C4-2B (cell line): ENCODE measurements around the gene SLC47A2.
"Not testable (repeated sequence)": the region's sequence is repeated elsewhere in the genome, so short reads cannot be mapped to it uniquely, and the experiment has no call there.

Experiments
- H3K27ac ChIP-seq: fragments of 450-650 bp; 2 replicates; pipeline ENCODE4 v1.5.1; 2017
- ZFX ChIP-seq: fragments of 450-650 bp; IDR thresholded peaks from 2 replicates; pipeline ENCODE4 v1.6.1; 2017
- TF ChIP-seq, protein P1 (sequence below): fragments of 450-650 bp; conservative IDR thresholded peaks from 2 replicates; pipeline ENCODE4 v1.5.1; 2017; ENCODE audit warnings: mild to moderate bottlenecking

Gene SLC47A2, protein sequence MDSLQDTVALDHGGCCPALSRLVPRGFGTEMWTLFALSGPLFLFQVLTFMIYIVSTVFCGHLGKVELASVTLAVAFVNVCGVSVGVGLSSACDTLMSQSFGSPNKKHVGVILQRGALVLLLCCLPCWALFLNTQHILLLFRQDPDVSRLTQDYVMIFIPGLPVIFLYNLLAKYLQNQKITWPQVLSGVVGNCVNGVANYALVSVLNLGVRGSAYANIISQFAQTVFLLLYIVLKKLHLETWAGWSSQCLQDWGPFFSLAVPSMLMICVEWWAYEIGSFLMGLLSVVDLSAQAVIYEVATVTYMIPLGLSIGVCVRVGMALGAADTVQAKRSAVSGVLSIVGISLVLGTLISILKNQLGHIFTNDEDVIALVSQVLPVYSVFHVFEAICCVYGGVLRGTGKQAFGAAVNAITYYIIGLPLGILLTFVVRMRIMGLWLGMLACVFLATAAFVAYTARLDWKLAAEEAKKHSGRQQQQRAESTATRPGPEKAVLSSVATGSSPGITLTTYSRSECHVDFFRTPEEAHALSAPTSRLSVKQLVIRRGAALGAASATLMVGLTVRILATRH

DNA sequence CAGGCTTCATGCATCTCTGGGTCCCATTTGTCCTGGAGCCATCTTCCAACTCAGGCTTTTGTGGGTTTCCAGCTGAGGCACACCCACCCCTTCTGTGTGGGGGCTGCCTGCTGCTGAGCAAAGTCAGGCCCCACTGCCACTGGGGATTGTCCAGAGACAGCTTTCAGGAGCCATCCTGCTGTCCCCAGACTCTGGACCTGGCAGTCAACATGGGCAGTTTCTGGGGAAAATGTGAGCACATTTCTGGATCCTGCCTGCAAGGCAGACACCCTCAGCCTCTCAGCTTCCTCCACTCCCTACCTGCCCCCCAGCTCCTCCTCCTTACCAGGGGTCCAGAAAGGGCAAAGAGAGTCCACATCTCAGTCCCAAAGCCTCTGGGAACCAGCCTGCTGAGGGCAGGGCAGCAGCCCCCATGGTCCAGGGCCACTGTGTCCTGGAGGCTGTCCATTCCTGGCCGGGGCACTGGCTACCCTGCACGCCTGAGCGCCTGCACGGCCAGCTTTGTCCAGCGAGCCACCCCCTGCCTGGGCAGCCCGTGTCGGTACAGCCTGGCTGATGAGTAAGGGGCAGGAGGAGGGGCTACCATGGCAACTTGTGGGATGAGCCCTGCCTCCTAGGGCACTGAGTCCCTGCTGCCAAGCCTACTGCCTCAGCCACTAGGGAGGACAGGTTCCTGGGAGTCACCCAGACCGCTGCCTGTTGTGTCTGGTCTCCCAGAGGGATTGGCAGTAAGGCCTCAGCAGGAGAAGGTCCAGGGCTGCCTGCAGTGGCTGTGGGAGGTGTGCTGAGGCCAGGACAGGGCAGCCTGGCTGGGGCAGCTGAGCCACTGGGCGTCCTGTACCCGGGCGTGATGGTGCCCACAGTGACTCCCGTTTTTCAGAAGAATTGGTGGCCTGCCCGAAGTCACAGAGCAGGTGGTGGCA is at the start of gene SLC47A2:
TSS of gene SLC47A2 (minus strand) at position 477 of the 923 bp plus-strand sequence. CDS start at position 448, 29 bp downstream.
- TF ChIP-seq ZFX, result no peak
- TF ChIP-seq, protein P1, sequence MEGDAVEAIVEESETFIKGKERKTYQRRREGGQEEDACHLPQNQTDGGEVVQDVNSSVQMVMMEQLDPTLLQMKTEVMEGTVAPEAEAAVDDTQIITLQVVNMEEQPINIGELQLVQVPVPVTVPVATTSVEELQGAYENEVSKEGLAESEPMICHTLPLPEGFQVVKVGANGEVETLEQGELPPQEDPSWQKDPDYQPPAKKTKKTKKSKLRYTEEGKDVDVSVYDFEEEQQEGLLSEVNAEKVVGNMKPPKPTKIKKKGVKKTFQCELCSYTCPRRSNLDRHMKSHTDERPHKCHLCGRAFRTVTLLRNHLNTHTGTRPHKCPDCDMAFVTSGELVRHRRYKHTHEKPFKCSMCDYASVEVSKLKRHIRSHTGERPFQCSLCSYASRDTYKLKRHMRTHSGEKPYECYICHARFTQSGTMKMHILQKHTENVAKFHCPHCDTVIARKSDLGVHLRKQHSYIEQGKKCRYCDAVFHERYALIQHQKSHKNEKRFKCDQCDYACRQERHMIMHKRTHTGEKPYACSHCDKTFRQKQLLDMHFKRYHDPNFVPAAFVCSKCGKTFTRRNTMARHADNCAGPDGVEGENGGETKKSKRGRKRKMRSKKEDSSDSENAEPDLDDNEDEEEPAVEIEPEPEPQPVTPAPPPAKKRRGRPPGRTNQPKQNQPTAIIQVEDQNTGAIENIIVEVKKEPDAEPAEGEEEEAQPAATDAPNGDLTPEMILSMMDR, result no peak
- no peak within 1 kb of the TSS for H3K27ac ChIP-seq

DNA sequence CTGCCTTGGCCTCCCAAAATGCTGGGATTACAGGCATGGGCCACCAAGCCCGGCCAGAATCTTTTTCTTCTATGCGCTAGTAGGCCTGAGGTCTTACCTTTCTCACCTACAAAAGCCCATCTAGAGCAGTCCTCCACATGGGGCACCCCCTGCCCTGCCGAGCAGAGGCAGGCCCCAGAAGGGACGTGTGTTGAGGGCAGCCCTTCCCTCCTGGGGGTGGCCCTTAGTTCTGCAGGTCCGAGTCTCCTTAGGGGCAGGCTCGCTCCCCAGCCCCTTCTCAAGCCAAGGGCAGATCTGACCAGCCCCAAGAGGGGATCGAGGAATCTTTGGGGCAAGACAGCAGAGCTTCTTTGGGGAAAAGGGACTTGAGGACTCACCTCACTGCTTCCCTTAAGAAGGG is 49.6 kb upstream of the SLC47A2 start:
- H3K27ac ChIP-seq, result no peak overlapping the region
- no peak for TF ChIP-seq ZFX
- TF ChIP-seq, protein P1, result no peak

- H3K27ac ChIP-seq, result not testable (repeated sequence)
These were observed 47.6 kb upstream of the SLC47A2 start for GRCh38 chr17:19763991-19764390.

GRCh38 chr17:19763416-19763815 is 47.0 kb upstream of the SLC47A2 start:
- no peak overlapping the region for H3K27ac ChIP-seq
- no peak for TF ChIP-seq ZFX

DNA sequence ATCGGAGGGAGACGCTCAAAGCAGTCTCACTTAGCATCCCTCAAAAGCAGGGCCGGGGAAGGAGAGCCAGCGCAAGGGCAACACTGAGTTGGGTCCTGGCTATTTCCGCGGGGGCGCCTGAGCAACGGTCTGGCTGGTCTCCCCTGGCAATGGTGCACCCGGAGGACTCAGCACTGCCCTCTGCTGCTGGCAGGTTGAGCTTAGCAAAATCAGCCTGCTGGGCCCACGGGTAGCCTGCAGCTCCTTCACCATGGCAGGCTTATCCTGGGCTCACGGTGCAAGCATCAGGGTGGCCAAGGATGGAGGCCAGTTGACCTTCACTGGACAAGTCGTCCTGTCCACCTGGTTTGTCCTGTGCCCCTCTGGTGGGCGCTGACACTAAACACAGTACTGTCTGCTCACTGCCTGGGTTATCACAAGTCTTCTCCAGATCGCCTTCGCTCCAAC is 46.2 kb upstream of the SLC47A2 start:
- no peak overlapping the region for H3K27ac ChIP-seq
- TF ChIP-seq ZFX, result no peak
- TF ChIP-seq, protein P1, result peak; percentile 88

- no peak for TF ChIP-seq ZFX
- TF ChIP-seq, protein P1, result no peak
- no peak overlapping the region for H3K27ac ChIP-seq
These were observed 44.4 kb upstream of the SLC47A2 start for GRCh38 chr17:19760746-19761145.

DNA sequence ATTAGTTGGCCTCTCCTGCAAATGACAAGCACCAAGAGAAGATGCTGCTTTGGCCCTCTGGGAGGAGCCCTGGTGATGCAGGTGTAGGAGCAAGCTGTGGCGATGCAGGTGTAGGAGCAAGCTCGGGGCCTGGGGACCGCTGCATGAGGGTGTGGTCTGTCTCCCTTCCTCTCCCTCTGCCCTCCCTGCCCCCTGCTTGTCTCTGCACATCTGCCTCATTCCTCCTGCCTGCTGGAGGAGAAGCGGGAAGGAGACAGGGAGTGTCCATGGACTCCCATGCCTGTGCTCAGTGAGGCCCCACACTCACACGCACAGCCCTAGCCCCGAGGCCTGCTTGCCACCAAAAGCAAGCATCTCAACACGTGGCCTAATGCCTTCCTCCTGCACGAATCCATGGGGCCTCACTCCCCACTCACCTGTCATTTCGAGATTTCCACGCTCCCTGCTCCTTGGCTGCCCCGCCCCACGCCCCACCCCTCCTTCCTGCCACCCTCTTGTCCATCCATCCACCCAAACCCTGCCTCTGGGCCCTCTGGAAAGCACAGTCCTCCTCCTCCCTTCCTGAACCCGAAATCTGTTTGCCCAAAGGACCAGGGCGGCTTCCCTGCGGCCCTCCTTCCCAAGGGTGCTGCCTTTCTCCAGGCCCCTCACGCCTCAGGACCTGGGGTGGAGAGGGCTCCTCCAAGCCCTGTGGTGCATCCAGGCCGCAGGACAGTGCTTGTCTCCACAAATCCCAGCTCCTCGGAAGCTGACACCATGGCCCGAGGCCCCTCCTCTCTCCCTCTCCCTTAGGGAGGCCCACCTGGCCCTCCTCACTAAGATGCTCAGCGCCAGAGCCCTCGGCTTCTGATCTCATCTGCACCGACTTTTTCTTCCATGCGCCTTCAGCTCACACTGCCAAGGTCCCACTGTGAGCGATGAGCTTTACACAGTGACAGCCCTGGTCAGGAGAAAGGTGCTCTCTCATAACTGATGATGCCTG is 43.5 kb upstream of the SLC47A2 start:
- no peak for TF ChIP-seq ZFX
- TF ChIP-seq, protein P1, result no peak
- H3K27ac ChIP-seq, result no peak overlapping the region
